ENCODE measurements around the gene CHRNA9. TPM values are rescaled to one million over a fixed set of nuclear protein-coding genes. Genes with fewer than 3 reads are reported as not detected.

CHRNA9 gene
- total RNA-seq, 1 experiment from 2014 or later = 2.0 TPM

- Mint-ChIP-seq H3K27ac (ENCODE audit: low read depth, unreplicated experiment) (no peak overlapping the region), H3K9me3 (ENCODE audit: unreplicated experiment) (peaks cover 5% of the 10 kb centered on the region), H3K4me1 (ENCODE audit: insufficient read depth, unreplicated experiment) (no peaks in the 10 kb centered on the region), H3K4me3 (ENCODE audit: unreplicated experiment) (no peak overlapping the region), H3K27me3 (ENCODE audit: insufficient read depth, unreplicated experiment) (no peaks in the 10 kb centered on the region), H3K36me3 (ENCODE audit: insufficient read depth, unreplicated experiment) (no peaks in the 10 kb centered on the region)
- POLR2A ChIA-PET = no interaction called here
- no TSS peak for BruUV-seq (replicated peaks)
- TF ChIP-seq CTCF (IDR thresholded peaks at IDR 0.05; ENCODE audit: unreplicated experiment) = no peak
- intact Hi-C loops (cut with micrococcal nuclease) = no loop called here
- CTCF ChIA-PET = no interaction called here
- no peak for DNase-seq (ENCODE audit: unreplicated experiment)
Observed at GRCh38 chr4:40355131-40355530, 20.0 kb downstream of the CHRNA9 start.

- ChIA-PET CTCF (no interaction called here), POLR2A (no interaction called here)
- H3K27me3 Mint-ChIP-seq (ENCODE audit: insufficient read depth, unreplicated experiment) = no peaks in the 10 kb centered on the region
- no peak for DNase-seq (ENCODE audit: unreplicated experiment)
- no TSS peak for BruUV-seq (replicated peaks)
- H3K4me3 Mint-ChIP-seq (ENCODE audit: unreplicated experiment) = no peak overlapping the region
- H3K27ac Mint-ChIP-seq (ENCODE audit: low read depth, unreplicated experiment) = no peak overlapping the region
- H3K4me1 Mint-ChIP-seq (ENCODE audit: insufficient read depth, unreplicated experiment) = no peaks in the 10 kb centered on the region
- intact Hi-C loops (cut with micrococcal nuclease) = no loop called here
- no peak for TF ChIP-seq CTCF (IDR thresholded peaks at IDR 0.05; ENCODE audit: unreplicated experiment)
- H3K9me3 Mint-ChIP-seq (ENCODE audit: unreplicated experiment) = peaks cover 11% of the 10 kb centered on the region
- H3K36me3 Mint-ChIP-seq (ENCODE audit: insufficient read depth, unreplicated experiment) = no peaks in the 10 kb centered on the region
Observed at GRCh38 chr4:40357738-40358137, 22.6 kb downstream of the CHRNA9 start.

GRCh38 chr4:40361338-40361737 is 26.2 kb downstream of the CHRNA9 start:
- intact Hi-C loops (cut with micrococcal nuclease) = no loop called here
- H3K4me3 Mint-ChIP-seq (ENCODE audit: unreplicated experiment) = no peak overlapping the region
- peaks cover 11% of the 10 kb centered on the region for H3K9me3 Mint-ChIP-seq (ENCODE audit: unreplicated experiment)
- H3K27me3 Mint-ChIP-seq (ENCODE audit: insufficient read depth, unreplicated experiment) = no peaks in the 10 kb centered on the region
- no peak for TF ChIP-seq CTCF (IDR thresholded peaks at IDR 0.05; ENCODE audit: unreplicated experiment)
- no peaks in the 10 kb centered on the region for H3K4me1 Mint-ChIP-seq (ENCODE audit: insufficient read depth, unreplicated experiment)
- CTCF ChIA-PET = interaction anchor here (0.6 kb wide), 1 partner anchor 44 kb away, joined by 3 read pairs; no protein-coding TSS in a partner anchor
- no TSS peak for BruUV-seq (replicated peaks)
- H3K36me3 Mint-ChIP-seq (ENCODE audit: insufficient read depth, unreplicated experiment) = no peaks in the 10 kb centered on the region
- no peak for DNase-seq (ENCODE audit: unreplicated experiment)
- no peak overlapping the region for H3K27ac Mint-ChIP-seq (ENCODE audit: low read depth, unreplicated experiment)
- POLR2A ChIA-PET = no interaction called here

- Mint-ChIP-seq H3K27me3 (ENCODE audit: insufficient read depth, unreplicated experiment) (no peaks in the 10 kb centered on the region), H3K4me1 (ENCODE audit: insufficient read depth, unreplicated experiment) (no peaks in the 10 kb centered on the region), H3K4me3 (ENCODE audit: unreplicated experiment) (no peak overlapping the region), H3K9me3 (ENCODE audit: unreplicated experiment) (peaks cover 11% of the 10 kb centered on the region), H3K36me3 (ENCODE audit: insufficient read depth, unreplicated experiment) (no peaks in the 10 kb centered on the region), H3K27ac (ENCODE audit: low read depth, unreplicated experiment) (no peak overlapping the region)
- intact Hi-C loops (cut with micrococcal nuclease) = no loop called here
- no peak for TF ChIP-seq CTCF (IDR thresholded peaks at IDR 0.05; ENCODE audit: unreplicated experiment)
- ChIA-PET CTCF (interaction anchor here (0.6 to 1.0 kb wide), 3 partner anchors 46 to 534 kb away, joined by 3 to 4 read pairs (median 3); no protein-coding TSS in a partner anchor), POLR2A (no interaction called here)
- BruUV-seq (replicated peaks) = no TSS peak
- DNase-seq (ENCODE audit: unreplicated experiment) = no peak
Observed at GRCh38 chr4:40363382-40363920, 28.3 kb downstream of the CHRNA9 start.

Data from MCF 10A (cell line).